ENCODE data around the gene ABCA4.

Gene ABCA4

DNA sequence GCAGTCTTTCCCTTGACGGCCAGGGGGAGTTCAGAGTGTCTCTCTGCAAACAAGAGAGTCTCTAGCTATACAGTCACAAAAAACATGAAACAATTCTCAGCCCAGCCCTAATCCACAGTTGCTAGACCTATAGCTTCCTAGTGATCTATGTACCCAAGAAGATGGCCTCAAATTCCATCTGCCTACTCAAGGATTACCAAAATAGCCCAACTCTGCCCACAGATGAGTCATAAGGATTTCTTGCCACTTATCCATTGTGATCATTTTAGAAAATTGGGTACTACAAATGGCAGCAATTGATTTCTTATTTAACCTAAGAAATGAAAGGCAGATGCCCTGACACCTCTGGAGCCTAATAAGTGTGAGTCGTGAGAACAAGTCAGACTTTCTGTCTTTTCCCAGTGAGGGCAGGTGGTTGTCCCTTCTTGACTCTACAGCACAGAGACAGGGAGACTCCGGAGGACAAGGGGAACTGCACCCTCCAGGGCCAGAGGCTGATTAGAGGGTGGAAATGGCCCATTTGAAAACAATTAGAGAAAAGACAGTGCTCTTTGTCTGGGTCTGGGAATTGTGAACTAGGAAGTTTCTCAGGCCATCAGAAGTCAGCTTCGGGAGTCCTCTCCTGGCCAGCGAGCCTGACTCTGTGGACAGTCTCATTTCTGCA, 65.4 kb downstream of the ABCA4 start:
- no peak overlapping the region for H3K27ac ChIP-seq
- TF ChIP-seq EZH2 (IDR thresholded peaks at IDR 0.05) (no peak), POLR2AphosphoS5 (IDR thresholded peaks at IDR 0.05; ENCODE audit: borderline replicate concordance, low read depth, low read length) (no peak), FOXP2 (optimal IDR thresholded peaks at IDR 0.05; ENCODE audit: control extremely low read depth, extremely low read length, insufficient read depth) (no peak)

DNA sequence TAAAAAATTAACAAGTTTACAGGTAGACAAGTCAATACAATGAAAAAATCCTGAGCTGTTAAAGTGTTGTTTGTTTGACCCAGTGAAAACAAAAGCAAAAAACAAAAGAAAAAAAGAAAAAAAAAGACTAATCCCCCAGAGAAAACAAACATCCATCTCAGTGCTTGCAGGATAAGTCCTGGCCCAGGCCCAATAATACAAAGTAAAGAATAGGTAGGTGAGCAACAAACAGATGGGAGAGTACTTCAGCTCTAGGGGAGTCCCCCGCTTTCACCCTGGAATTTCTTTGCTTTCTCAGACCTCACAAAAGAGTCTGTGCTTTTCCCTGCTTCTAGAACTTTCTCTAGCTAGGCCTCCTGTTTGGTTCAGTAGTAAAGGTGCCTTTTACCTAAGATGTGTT, 70.3 kb downstream of the ABCA4 start:
- H3K9ac ChIP-seq (ENCODE audit: insufficient read length): no peak overlapping the region
- no peak for DNase-seq (ENCODE audit: low read depth, low spot score)
- no peak overlapping the region for H3K4me3 ChIP-seq
- no peak for TF ChIP-seq EZH2 (IDR thresholded peaks at IDR 0.05)
- TF ChIP-seq FOXP2 (optimal IDR thresholded peaks at IDR 0.05; ENCODE audit: control extremely low read depth, extremely low read length, insufficient read depth): no peak
- no peak for TF ChIP-seq POLR2AphosphoS5 (IDR thresholded peaks at IDR 0.05; ENCODE audit: borderline replicate concordance, low read depth, low read length)
- H3K36me3 ChIP-seq (ENCODE audit: insufficient read depth, low read length): no peaks in the 10 kb centered on the region
- H3K27ac ChIP-seq: no peak overlapping the region
- H3K9me3 ChIP-seq (ENCODE audit: low read depth, low read length): no peaks in the 10 kb centered on the region

More for the DNA sequence above, 65.4 kb downstream of the ABCA4 start:
- no peak for DNase-seq (ENCODE audit: low read depth, low spot score)
- Histone ChIP-seq H3K36me3 (ENCODE audit: insufficient read depth, low read length) (no peaks in the 10 kb centered on the region), H3K9me3 (ENCODE audit: low read depth, low read length) (no peaks in the 10 kb centered on the region), H3K4me3 (no peak overlapping the region), H3K9ac (ENCODE audit: insufficient read length) (no peak overlapping the region)

DNA sequence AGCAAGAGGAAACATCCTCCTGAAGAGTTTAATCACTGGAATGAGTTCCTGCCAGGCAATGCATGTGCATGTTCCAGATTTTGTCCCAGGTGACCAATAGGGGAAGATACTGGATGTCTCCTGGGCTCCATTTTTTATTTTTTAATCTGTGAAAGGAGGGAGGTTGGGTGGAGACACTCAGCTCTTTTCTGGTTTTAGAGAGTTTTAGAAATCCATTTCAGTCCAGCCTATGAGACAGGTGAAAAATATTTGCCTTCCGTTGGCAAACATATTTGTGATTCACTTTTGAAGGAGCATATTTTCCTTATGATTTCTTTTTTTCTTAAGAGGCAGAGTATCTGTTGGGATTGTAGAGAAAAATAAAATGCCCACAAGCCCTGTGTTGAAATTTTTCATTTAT, 70.7 kb downstream of the ABCA4 start:
- TF ChIP-seq EZH2 (IDR thresholded peaks at IDR 0.05): no peak
- H3K27ac ChIP-seq: no peak overlapping the region
- H3K4me3 ChIP-seq: no peak overlapping the region
- H3K36me3 ChIP-seq (ENCODE audit: insufficient read depth, low read length): no peaks in the 10 kb centered on the region
- no peak overlapping the region for H3K9ac ChIP-seq (ENCODE audit: insufficient read length)
- DNase-seq (ENCODE audit: low read depth, low spot score): no peak
- H3K9me3 ChIP-seq (ENCODE audit: low read depth, low read length): no peaks in the 10 kb centered on the region

DNA sequence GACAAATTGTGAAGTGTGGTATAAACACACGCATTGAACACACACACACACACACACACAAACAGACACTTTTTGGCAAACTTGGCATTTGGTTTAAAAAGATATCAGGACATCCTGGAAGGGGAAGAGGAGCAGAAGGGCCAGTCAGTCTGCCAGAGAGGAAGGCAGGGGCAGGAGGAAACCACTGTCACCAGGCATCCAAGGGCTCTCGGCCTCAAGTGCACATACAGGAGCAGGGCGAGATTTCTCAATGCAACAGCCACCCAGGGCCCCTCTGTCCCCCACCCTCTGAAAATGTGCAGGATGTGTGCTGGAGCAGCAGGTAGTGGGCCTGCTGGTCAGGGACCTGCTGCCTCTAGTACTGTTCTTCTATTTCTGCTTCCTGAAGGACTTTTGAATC, 71.2 kb downstream of the ABCA4 start:
- no peak for DNase-seq (ENCODE audit: low read depth, low spot score)
- no peak for TF ChIP-seq EZH2 (IDR thresholded peaks at IDR 0.05)
- no peak for TF ChIP-seq FOXP2 (optimal IDR thresholded peaks at IDR 0.05; ENCODE audit: control extremely low read depth, extremely low read length, insufficient read depth)
- TF ChIP-seq POLR2AphosphoS5 (IDR thresholded peaks at IDR 0.05; ENCODE audit: borderline replicate concordance, low read depth, low read length): no peak
- H3K27ac ChIP-seq: no peak overlapping the region
- H3K9ac ChIP-seq (ENCODE audit: insufficient read length): no peak overlapping the region
- H3K36me3 ChIP-seq (ENCODE audit: insufficient read depth, low read length): no peaks in the 10 kb centered on the region
- no peak overlapping the region for H3K4me3 ChIP-seq
- no peaks in the 10 kb centered on the region for H3K9me3 ChIP-seq (ENCODE audit: low read depth, low read length)

DNA sequence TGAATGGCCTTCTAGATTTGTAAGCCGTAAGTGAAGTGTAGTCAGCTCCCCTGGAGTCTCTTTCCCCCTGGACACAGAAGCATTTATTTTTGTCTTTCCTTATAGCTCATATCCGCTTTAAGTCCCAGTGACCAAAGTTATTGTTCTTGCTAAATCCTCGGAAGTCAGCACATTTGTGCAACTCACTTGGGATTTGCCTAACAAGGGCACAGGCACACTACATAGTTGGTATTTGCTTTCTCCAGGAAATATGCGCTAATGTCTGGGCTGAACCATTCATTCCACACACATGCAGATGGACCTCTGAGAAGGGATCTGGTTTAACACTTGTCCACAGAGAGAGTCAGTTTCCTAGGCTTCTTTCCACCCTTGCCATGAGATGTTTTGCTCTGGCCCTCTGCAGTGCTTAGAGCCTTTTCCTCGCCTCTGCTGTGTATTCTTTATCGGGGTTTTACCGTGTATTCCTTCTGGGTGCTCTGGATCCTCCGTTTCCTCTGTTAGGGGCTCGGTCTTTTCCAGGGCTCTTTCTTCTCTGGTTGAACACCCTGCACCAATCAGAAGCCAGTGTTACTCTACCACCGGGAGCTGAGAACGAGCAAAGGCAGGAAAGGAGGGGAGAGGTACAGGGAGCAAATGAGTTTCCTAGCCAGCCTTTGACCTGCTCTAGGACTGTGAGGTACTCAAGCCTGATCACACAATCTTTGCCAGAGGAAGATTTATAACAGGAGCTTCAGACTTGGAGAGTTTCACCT, 72.4 kb downstream of the ABCA4 start:
- no peaks in the 10 kb centered on the region for H3K9me3 ChIP-seq (ENCODE audit: low read depth, low read length)
- no peak overlapping the region for H3K9ac ChIP-seq (ENCODE audit: insufficient read length)
- H3K27ac ChIP-seq: peak overlapping the region; percentile 5; the same call in 1 of the 2 replicates
- no peak overlapping the region for H3K4me3 ChIP-seq
- H3K36me3 ChIP-seq (ENCODE audit: insufficient read depth, low read length): no peaks in the 10 kb centered on the region
- no peak for DNase-seq (ENCODE audit: low read depth, low spot score)
- TF ChIP-seq FOXP2 (optimal IDR thresholded peaks at IDR 0.05; ENCODE audit: control extremely low read depth, extremely low read length, insufficient read depth): no peak
- TF ChIP-seq EZH2 (IDR thresholded peaks at IDR 0.05): no peak
- TF ChIP-seq POLR2AphosphoS5 (IDR thresholded peaks at IDR 0.05; ENCODE audit: borderline replicate concordance, low read depth, low read length): no peak

DNA sequence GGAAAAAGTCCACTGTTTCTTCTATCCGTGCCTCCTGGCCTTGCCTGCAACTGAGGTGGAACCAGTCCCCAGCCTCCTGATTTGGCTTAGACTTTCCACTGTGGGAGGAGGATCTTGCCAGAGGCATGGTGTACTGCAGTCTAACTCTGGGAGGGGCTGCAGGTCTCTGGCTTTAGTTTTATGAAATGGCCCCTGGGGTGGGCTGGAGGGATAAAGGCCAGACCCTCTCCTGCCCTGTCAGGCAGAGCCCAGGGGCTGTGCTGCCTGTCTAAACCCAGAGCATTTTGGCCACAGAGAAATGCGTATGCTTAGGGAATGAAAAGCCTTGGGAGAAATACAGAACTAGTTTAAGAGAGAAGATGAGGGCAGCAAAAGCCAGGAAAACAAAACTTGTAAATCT, 73.0 kb downstream of the ABCA4 start:
- TF ChIP-seq FOXP2 (optimal IDR thresholded peaks at IDR 0.05; ENCODE audit: control extremely low read depth, extremely low read length, insufficient read depth) (no peak), EZH2 (IDR thresholded peaks at IDR 0.05) (no peak), POLR2AphosphoS5 (IDR thresholded peaks at IDR 0.05; ENCODE audit: borderline replicate concordance, low read depth, low read length) (no peak)
- no peaks in the 10 kb centered on the region for H3K36me3 ChIP-seq (ENCODE audit: insufficient read depth, low read length)
- no peak for DNase-seq (ENCODE audit: low read depth, low spot score)
- no peaks in the 10 kb centered on the region for H3K9me3 ChIP-seq (ENCODE audit: low read depth, low read length)
- no peak overlapping the region for H3K4me3 ChIP-seq
- no peak overlapping the region for H3K9ac ChIP-seq (ENCODE audit: insufficient read length)
- 0 out of 2 replicates have a peak overlapping the region, but pooled peaks have one; percentile 5 for H3K27ac ChIP-seq

DNA sequence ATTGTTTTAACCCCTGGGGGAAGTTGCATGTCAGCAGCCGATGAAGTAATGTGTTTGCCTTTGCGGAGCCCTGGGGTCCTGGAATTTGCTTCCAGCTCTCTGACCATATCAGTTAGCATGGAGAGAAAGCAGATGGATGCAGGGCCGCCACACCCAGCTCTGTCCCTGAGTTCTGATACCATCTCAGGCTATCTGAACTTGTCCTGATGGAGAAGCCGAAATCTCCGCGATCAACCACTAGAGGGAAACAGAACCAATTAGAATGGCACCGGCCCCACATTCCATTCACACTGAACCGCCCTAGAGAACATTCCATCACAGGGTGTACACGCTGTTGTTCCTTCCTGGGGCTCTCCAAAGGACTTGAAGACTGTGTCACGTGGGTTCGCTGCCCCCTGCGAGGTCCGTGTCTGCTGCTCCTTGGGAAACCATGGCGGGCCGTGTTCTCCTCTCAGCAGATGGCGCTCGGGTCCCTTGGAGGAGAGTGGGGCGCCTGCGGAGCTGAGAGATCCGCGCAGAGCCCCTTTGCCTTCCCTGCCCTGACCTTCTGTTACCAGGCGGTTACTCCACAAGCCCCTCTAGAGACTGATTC, 75.4 kb downstream of the ABCA4 start:
- H3K27ac ChIP-seq: no peak overlapping the region
- peak; percentile 66 for DNase-seq (ENCODE audit: low read depth, low spot score)
- no peaks in the 10 kb centered on the region for H3K9me3 ChIP-seq (ENCODE audit: low read depth, low read length)
- no peak overlapping the region for H3K9ac ChIP-seq (ENCODE audit: insufficient read length)
- H3K36me3 ChIP-seq (ENCODE audit: insufficient read depth, low read length): no peaks in the 10 kb centered on the region
- TF ChIP-seq FOXP2 (optimal IDR thresholded peaks at IDR 0.05; ENCODE audit: control extremely low read depth, extremely low read length, insufficient read depth) (peak; percentile 26), EZH2 (IDR thresholded peaks at IDR 0.05) (no peak), POLR2AphosphoS5 (IDR thresholded peaks at IDR 0.05; ENCODE audit: borderline replicate concordance, low read depth, low read length) (no peak)
- 0 out of 2 replicates have a peak overlapping the region, but pooled peaks have one; percentile 23 for H3K4me3 ChIP-seq

DNA sequence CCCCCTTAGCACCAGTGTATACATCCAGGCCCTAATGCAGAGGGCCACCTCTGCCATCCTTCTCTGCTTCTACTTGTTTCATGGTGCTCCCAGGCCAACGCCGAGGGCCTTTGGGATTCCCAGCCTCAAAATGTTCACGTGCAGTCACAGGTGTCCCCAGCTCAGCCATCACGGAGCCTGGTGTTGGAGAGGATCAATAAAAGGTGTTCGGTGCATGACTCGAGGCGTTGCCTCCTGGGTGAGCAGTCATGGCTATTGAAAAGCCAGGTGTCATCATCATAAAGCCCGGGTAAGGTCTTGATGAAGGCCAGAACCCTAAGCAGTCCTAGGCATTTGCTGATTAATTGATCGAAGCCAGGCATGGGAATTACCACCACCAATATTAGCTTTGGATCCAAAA, 76.1 kb downstream of the ABCA4 start:
- Histone ChIP-seq H3K9ac (ENCODE audit: insufficient read length) (no peak overlapping the region), H3K9me3 (ENCODE audit: low read depth, low read length) (no peaks in the 10 kb centered on the region), H3K4me3 (no peak overlapping the region), H3K36me3 (ENCODE audit: insufficient read depth, low read length) (no peaks in the 10 kb centered on the region), H3K27ac (no peak overlapping the region)
- TF ChIP-seq FOXP2 (optimal IDR thresholded peaks at IDR 0.05; ENCODE audit: control extremely low read depth, extremely low read length, insufficient read depth) (no peak), EZH2 (IDR thresholded peaks at IDR 0.05) (no peak)
- no peak for DNase-seq (ENCODE audit: low read depth, low spot score)

All from SK-N-MC (cell line).